Measurements from ENCODE around the gene ZDHHC8.
A peak's percentile ranks its signal among the peaks of the same experiment; 100 is the strongest.

Gene ZDHHC8

GRCh38 chr22:20192972-20193760 is 61.6 kb downstream of the ZDHHC8 start:
- no peak for DNase-seq (ENCODE audit: extremely low read depth, insufficient read length)

DNA sequence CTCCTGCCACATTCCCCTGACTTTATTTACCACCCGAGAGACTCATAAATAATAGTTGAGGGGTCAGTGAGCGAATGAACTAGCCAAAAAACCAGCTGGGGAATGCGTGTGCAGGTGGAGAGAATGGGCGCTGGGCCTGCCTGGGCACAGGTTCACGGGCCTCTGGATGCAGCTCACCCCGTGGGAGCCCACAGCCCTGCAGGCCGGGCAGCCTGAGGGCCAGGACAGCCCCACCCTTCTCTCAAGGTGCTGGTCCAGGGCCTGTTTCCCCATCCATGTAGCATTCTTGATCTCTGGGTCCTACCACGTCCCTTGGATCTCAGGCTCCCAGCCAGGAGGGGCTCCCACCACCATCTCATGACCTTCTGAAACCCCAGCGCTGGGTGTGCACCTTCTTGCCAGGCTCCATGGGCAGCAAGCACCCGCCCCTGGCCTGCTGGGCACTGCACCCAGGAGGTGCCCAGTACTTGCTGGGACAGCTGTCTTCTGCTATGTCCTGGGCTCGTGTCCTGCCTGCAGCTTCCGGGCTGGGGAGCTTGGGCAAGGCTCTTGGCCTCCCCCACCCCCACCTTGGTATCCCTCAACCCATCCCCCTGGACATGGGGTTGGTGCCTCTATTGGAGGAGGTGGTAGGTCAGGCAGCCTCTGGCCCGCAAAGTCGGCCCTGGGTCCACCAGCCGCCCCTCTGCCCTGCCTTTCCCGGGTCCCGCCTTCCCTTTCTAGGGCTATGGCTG is 62.3 kb downstream of the ZDHHC8 start:
- Histone ChIP-seq H3K27me3 (replicated peaks; ENCODE audit: control insufficient read depth, insufficient read depth, low read length) (no peaks in the 10 kb centered on the region; the same call in 1 of the 2 replicates), H3K36me3 (ENCODE audit: control insufficient read depth, insufficient read depth, low read length) (no peaks in the 10 kb centered on the region), H3K4me3 (replicated peaks; ENCODE audit: low read depth, low read length) (no peak overlapping the region)
- TF ChIP-seq, protein P1, sequence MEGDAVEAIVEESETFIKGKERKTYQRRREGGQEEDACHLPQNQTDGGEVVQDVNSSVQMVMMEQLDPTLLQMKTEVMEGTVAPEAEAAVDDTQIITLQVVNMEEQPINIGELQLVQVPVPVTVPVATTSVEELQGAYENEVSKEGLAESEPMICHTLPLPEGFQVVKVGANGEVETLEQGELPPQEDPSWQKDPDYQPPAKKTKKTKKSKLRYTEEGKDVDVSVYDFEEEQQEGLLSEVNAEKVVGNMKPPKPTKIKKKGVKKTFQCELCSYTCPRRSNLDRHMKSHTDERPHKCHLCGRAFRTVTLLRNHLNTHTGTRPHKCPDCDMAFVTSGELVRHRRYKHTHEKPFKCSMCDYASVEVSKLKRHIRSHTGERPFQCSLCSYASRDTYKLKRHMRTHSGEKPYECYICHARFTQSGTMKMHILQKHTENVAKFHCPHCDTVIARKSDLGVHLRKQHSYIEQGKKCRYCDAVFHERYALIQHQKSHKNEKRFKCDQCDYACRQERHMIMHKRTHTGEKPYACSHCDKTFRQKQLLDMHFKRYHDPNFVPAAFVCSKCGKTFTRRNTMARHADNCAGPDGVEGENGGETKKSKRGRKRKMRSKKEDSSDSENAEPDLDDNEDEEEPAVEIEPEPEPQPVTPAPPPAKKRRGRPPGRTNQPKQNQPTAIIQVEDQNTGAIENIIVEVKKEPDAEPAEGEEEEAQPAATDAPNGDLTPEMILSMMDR (IDR thresholded peaks at IDR 0.05; ENCODE audit: insufficient read depth, low read length, poor library complexity, severe bottlenecking) = no peak
- no peak for DNase-seq (ENCODE audit: extremely low read depth, insufficient read length)

More at GRCh38 chr22:20192972-20193760, 61.6 kb downstream of the ZDHHC8 start:
- H3K27me3 ChIP-seq (replicated peaks; ENCODE audit: control insufficient read depth, insufficient read depth, low read length) = no peaks in the 10 kb centered on the region; the same call in 1 of the 2 replicates
- H3K4me3 ChIP-seq (replicated peaks; ENCODE audit: low read depth, low read length) = no peak overlapping the region
- TF ChIP-seq, protein P1 (IDR thresholded peaks at IDR 0.05; ENCODE audit: insufficient read depth, low read length, poor library complexity, severe bottlenecking) = no peak
- no peaks in the 10 kb centered on the region for H3K36me3 ChIP-seq (ENCODE audit: control insufficient read depth, insufficient read depth, low read length)

GRCh38 chr22:20194681-20195593 is 63.3 kb downstream of the ZDHHC8 start:
- no peak for DNase-seq (ENCODE audit: extremely low read depth, insufficient read length)
- TF ChIP-seq, protein P1 (IDR thresholded peaks at IDR 0.05; ENCODE audit: insufficient read depth, low read length, poor library complexity, severe bottlenecking) = peak; percentile 28
- Histone ChIP-seq H3K4me3 (replicated peaks; ENCODE audit: low read depth, low read length) (no peak overlapping the region), H3K27me3 (replicated peaks; ENCODE audit: control insufficient read depth, insufficient read depth, low read length) (no peaks in the 10 kb centered on the region; the same call in 1 of the 2 replicates), H3K36me3 (ENCODE audit: control insufficient read depth, insufficient read depth, low read length) (no peaks in the 10 kb centered on the region)

GRCh38 chr22:20196094-20196842 is 64.7 kb downstream of the ZDHHC8 start:
- Histone ChIP-seq H3K4me3 (replicated peaks; ENCODE audit: low read depth, low read length) (no peak overlapping the region), H3K36me3 (ENCODE audit: control insufficient read depth, insufficient read depth, low read length) (no peaks in the 10 kb centered on the region), H3K27me3 (replicated peaks; ENCODE audit: control insufficient read depth, insufficient read depth, low read length) (no peaks in the 10 kb centered on the region; the same call in 1 of the 2 replicates)
- no peak for DNase-seq (ENCODE audit: extremely low read depth, insufficient read length)
- TF ChIP-seq, protein P1 (IDR thresholded peaks at IDR 0.05; ENCODE audit: insufficient read depth, low read length, poor library complexity, severe bottlenecking) = no peak
